Upper lobe of left lung (tissue), 4 donors: ENCODE measurements around the gene GPR65.

Experiments
- EP300 ChIP-seq, 4 donors: sonication (generic); formaldehyde crosslinking; IDR thresholded peaks; one replicate each; pipeline ENCODE4 v1.5.1; 2017; ENCODE audit warnings: antibody characterized with exemption in 4 of 4, control low read depth in 2 of 4
- POLR2A ChIP-seq, 4 donors: fragments of 450-650 bp; IDR thresholded peaks; one replicate each; pipeline ENCODE4 v1.5.1; 2016 to 2017; ENCODE audit warnings: antibody characterized with exemption in 4 of 4, mild to moderate bottlenecking in 2 of 4

GRCh38 chr14:88003425-88003824, 1.5 kb upstream of the GPR65 start:
- TF ChIP-seq EP300 (IDR thresholded peaks at IDR 0.05) = no peak
- TF ChIP-seq POLR2A (IDR thresholded peaks at IDR 0.05) = no peak
